GM19372 (cell line): Measurements from ENCODE around the gene OR56B1.
"Not testable (repeated sequence)": the region's sequence is repeated elsewhere in the genome, so short reads cannot be mapped to it uniquely, and the experiment has no call there.

Source experiments
- ATAC-seq: cut with Tn5 transposase; IDR thresholded peaks from one replicate; pipeline ENCODE4 v1.9.1; 2021; ENCODE audit warnings: mild to moderate bottlenecking, low read depth, moderate library complexity; ENCODE audit not compliant: unreplicated experiment

The OR56B1 gene

GRCh38 chr11:5736396-5736795 is at the start of gene OR56B1:
Gene OR56B1, plus strand, starts transcription at chr11:5736448. Its CDS starts 69 bp downstream, at chr11:5736517.
- no peak for ATAC-seq

DNA sequence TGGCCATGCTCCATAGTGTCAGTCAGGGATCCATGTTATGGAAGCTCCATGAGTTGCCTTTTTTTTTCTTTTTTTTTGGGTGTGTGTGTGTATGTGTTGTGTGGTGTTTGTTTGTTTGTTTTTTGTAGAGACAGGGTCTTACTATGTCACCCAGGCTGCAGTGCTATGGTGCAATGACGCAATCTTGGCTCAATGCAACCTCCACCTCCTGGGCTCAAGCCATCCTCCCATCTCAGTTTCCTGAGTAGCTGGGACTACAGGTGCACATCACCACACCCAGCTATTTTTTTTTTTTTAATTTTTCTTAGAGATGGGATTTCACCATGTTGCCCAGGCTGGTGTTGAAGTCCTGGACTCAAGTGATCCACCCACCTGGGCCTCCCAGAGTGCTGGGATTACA is 47.8 kb upstream of the OR56B1 start:
- no peak for ATAC-seq

DNA sequence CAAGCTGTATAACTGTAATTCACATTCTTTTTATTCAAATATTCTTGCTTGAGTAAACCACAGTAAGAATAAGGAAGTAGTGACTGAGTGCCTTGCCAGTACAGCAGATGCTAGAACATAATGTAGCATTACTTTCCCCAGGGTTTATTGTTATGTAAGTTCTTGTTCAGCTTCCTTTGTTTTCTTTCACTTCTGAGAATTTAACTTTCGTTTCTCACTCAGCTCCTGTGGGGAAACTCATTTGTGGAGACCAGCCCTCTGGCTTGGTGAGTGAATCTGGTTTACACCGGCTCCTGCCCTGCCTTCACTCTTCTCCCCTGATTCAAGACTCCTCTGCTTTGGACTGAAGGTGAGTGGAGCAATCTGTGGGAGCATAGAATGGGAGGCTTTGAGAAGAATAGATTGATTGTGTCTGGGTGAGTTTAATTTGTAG is 46.7 kb upstream of the OR56B1 start, which contains the start of gene TRIM22:
Gene TRIM22, plus strand, starts transcription at position 240 of the 433 bp plus-strand sequence. CDS start 6,443 bp downstream, outside the sequence.
- peak; percentile 60 for ATAC-seq

GRCh38 chr11:5690216-5690615 is 46.0 kb upstream of the OR56B1 start:
- no peak for ATAC-seq

- no peak for ATAC-seq
Observed at GRCh38 chr11:5690736-5691135, 45.5 kb upstream of the OR56B1 start.

DNA sequence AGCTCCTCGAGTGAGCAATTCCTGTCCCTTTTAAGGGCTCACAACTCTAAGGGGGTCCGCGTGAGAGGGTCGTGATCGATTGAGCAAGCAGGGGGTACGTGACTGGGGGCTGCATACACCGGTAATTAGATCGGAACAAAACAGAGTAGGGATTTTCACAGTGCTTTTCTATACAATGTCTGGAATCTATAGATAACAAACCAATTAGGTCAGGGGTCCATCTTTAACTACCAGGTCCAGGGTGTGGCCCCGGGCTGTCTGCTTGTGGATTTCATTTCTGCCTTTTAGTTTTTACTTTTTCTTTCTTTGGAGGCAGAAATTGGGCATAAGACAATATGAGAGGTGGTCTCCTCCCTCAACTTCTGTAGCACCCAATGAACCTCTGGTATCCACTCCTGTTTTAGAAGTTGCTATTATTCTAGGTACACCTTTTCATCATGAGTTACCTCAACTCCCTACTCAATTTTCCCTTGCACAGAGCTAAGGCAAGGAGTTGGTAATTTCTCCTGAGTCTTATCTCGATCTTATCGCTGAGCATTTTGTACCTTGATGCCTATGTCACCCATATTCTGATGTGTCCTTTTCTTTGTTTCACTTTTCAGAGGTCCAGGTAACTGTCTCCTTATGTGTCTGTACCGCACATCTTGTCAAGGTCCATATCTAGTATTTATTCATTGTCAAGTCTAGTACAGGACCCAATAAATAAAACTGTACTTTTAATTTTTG is 44.8 kb upstream of the OR56B1 start:
- ATAC-seq: not testable (repeated sequence)

GRCh38 chr11:5691964-5692361 is 44.3 kb upstream of the OR56B1 start:
- no peak for ATAC-seq

DNA sequence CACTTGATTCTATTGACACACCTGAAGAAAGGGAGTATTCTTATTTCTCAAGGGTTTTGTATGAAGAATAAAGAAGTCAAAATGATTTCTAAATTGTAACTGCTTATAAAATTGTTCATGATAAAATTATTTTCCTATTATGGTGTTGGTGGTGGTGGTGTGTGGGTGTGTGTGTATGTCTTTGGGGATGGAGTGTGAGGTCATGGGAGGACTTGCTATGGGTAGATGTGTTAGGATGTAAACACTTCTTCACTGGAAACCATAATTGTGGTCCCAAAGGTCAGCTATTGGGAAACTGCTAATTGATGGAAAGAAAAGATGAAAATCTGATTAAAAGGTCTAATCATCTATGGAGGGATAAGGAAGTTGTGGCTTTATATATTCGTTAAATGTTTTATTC is 41.6 kb upstream of the OR56B1 start:
- no peak for ATAC-seq

- ATAC-seq: no peak
Observed at GRCh38 chr11:5695580-5695979, 40.7 kb upstream of the OR56B1 start.

GRCh38 chr11:5696210-5696609 is 40.0 kb upstream of the OR56B1 start:
- no peak for ATAC-seq

- ATAC-seq: no peak
Observed at GRCh38 chr11:5698281-5698680, 38.0 kb upstream of the OR56B1 start.

DNA sequence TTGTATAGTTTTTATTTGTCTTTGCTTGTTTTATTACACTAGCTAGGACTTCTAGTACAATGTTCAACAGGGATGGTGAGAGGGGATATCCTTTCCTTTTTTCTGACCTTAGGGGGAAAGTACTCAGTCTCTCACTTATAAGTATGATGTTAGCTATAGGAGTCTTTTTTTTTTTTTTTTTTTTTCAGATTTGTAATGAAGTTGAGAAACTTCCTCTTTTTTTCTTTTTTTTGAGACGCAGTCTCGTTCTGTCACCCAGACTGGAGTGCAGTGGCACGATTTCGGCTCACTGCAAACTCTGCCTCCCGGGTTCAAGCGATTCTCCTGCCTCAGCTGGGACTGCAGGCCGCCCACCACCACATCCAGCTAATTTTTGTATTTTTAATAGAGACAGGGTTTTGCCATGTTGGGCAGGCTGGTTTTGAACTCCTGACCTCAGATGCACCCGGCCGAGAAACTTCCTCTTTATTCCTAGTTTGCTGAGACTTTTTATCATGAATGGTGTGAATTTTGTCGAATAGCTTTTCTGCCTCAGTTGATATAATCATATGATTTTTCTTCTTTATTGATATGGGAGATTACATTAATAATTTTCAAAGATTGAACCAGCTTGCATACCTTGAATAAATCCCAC is 35.7 kb upstream of the OR56B1 start:
- no peak for ATAC-seq

- no peak for ATAC-seq
Observed at GRCh38 chr11:5701055-5701577, 35.1 kb upstream of the OR56B1 start.

GRCh38 chr11:5703741-5704536 is 32.3 kb upstream of the OR56B1 start:
- ATAC-seq: peak; percentile 57

DNA sequence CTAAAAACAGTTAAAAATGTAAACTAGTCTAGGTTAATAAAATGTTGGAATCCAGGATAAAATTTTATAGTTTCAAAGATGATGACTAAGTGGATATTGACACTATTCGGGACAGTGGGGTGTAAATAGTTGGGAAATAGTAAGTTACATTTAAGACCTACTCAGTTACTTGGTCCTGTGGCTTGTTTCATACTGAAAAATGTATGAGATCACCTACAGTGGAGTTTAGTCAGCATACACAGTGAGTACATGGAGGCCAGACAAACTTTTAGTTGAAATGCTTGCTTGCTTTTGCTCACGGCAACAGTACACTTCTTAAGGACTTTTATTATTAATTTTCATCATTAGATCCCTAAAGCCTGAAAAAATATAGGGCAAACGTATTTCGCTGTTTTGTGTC is 30.6 kb upstream of the OR56B1 start:
- no peak for ATAC-seq

DNA sequence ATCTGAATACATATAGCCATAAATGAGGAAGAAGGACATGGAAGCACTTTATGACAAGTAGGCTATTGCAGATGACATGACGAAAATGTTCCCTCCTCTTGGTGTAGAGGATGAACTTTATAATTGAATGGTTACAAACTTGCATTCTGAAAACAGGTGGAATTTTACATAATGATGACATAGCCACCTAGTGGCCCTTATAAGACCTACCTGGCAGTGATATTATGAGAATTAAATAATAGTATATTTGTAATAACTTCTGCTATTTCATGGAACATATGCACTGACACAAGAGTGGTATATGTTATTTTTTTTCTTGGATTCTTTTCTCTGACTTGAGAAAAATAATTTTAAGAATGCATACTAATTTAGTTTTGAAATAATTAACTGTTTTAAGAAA is 23.7 kb upstream of the OR56B1 start:
- ATAC-seq: no peak

GRCh38 chr11:5713695-5714094 is 22.6 kb upstream of the OR56B1 start:
- ATAC-seq: no peak

DNA sequence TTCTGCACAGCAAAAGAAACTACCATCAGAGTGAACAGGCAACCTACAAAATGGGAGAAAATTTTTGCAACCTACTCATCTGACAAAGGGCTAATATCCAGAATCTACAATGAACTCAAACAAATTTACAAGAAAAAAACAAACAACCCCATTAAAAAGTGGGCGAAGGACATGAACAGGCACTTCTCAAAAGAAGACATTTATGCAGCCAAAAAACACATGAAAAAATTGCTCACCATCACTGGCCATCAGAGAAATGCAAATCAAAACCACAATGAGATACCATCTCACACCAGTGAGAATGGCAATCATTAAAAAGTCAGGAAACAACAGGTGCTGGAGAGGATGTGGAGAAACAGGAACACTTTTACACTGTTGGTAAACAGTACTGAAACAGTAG is 19.7 kb upstream of the OR56B1 start:
- not testable (repeated sequence) for ATAC-seq

- no peak for ATAC-seq
Observed at GRCh38 chr11:5719703-5720495, 16.3 kb upstream of the OR56B1 start.

DNA sequence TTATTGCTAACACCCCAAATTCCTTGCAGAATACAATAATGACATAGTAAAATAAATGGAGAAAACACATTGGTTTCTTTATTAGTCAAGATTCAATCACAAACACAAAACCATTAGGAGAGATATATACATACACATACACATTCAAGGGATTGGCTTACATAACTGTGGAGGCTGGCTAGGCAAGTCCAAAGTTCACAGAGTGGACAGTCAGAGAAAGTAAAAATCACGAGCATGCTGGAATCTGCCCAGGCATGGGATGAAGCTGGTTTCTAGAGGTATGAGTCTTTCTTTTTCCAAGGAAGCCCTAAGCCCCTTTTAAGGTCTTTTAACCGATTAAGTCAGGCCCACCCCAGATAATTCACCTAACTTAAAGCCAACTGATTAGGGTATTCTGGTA is 13.6 kb upstream of the OR56B1 start:
- no peak for ATAC-seq
